Measurements from ENCODE around the gene ANKRD34B.

DNA sequence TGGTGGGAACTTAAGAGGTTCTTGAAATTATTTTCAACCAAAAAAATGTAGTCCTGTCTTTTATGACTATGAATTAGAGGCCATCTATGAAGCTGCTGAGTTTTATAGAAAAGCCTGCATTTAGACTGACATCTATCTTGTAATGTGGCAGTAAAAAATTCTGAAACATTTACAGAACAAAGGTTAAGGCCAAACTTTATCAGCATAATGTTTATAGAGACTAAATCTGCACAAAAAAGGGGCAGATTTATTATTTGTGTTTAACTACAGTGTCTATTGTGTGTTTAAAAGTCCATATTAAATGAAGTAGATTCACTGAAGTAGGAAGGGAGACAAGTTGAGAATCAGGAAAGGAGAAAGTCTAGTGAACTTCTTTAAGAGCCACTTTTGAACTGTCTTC is 37.3 kb upstream of the ANKRD34B start:
- TF ChIP-seq POLR2A (IDR thresholded peaks at IDR 0.05; ENCODE audit: low read depth, low read length) = no peak
- TF ChIP-seq POLR2AphosphoS5 (IDR thresholded peaks at IDR 0.05; ENCODE audit: low read depth, low read length) = no peak
- no peak for TF ChIP-seq TAF1 (IDR thresholded peaks at IDR 0.05; ENCODE audit: borderline replicate concordance, low read depth, low read length)

All from GM12892 (cell line).